GM19328 (cell line): Measurements from ENCODE around the gene ECEL1.

Experiments used
- ATAC-seq: cut with Tn5 transposase; IDR thresholded peaks from one replicate; pipeline ENCODE4 v1.9.1; 2021; ENCODE audit warnings: mild to moderate bottlenecking, moderate library complexity; ENCODE audit not compliant: unreplicated experiment

ECEL1 gene

GRCh38 chr2:232523682-232524597, 36.3 kb upstream of the ECEL1 start:
- no peak for ATAC-seq

GRCh38 chr2:232523402-232523681, 35.7 kb upstream of the ECEL1 start:
- no peak for ATAC-seq

GRCh38 chr2:232522623-232523401, 35.2 kb upstream of the ECEL1 start:
- ATAC-seq, result no peak

GRCh38 chr2:232521959-232522622, 34.5 kb upstream of the ECEL1 start:
- no peak for ATAC-seq

- no peak for ATAC-seq
Measured at GRCh38 chr2:232521098-232521497, 33.5 kb upstream of the ECEL1 start.

- no peak for ATAC-seq
Measured at GRCh38 chr2:232520489-232520888, 32.9 kb upstream of the ECEL1 start.

GRCh38 chr2:232519581-232520438, 32.2 kb upstream of the ECEL1 start, which contains the start of gene PRSS56:
Gene PRSS56, plus strand, starts transcription at chr2:232520388. Its CDS starts 211 bp downstream, at chr2:232520599.
- ATAC-seq, result no peak

- ATAC-seq, result no peak
Measured at GRCh38 chr2:232518844-232519243, 31.2 kb upstream of the ECEL1 start.

- ATAC-seq, result no peak
Measured at GRCh38 chr2:232516551-232516950, 28.9 kb upstream of the ECEL1 start.

- no peak for ATAC-seq
Measured at GRCh38 chr2:232515639-232516038, 28.0 kb upstream of the ECEL1 start.

GRCh38 chr2:232513353-232513752, 25.7 kb upstream of the ECEL1 start:
- ATAC-seq, result no peak

GRCh38 chr2:232512602-232513001, 25.0 kb upstream of the ECEL1 start:
- ATAC-seq, result no peak

- no peak for ATAC-seq
Measured at GRCh38 chr2:232511336-232511890, 23.8 kb upstream of the ECEL1 start.

GRCh38 chr2:232508251-232508650, 20.6 kb upstream of the ECEL1 start:
- no peak for ATAC-seq

GRCh38 chr2:232506709-232507108, 19.1 kb upstream of the ECEL1 start:
- ATAC-seq, result no peak

GRCh38 chr2:232505856-232506255, 18.2 kb upstream of the ECEL1 start:
- no peak for ATAC-seq

GRCh38 chr2:232504438-232504837, 16.8 kb upstream of the ECEL1 start:
- ATAC-seq, result no peak

- no peak for ATAC-seq
Measured at GRCh38 chr2:232503809-232504323, 16.2 kb upstream of the ECEL1 start.

GRCh38 chr2:232502911-232503808, 15.5 kb upstream of the ECEL1 start:
- no peak for ATAC-seq
